ENCODE results near the gene SEL1L2. TPM values are rescaled to one million over a fixed set of nuclear protein-coding genes. Genes with fewer than 3 reads are reported as not detected.

SEL1L2 gene
- total RNA-seq: not detected in 2 replicates

GRCh38 chr20:13990465-13990864 is at the start of gene SEL1L2:
Gene SEL1L2, minus strand, starts transcription at chr20:13990614. Its CDS starts 80 bp downstream, at chr20:13990534.

GRCh38 chr20:13995086-13995665 is 4.8 kb upstream of the SEL1L2 start, which contains the start of gene MACROD2:
Gene MACROD2, plus strand, starts transcription at chr20:13995516.

Other genes starting within 250 kb of the SEL1L2 start
- gene ESF1, start 205.7 kb downstream of the SEL1L2 start, total RNA-seq: 25.2 and 25.7 TPM in 2 replicates
- 17.0 and 20.1 TPM in 2 replicates for gene NDUFAF5, start 205.6 kb downstream of the SEL1L2 start, total RNA-seq
- gene MACROD2, start 4.9 kb upstream of the SEL1L2 start, total RNA-seq: 0.66 and 3.6 TPM in 2 replicates